GM18499 (cell line): ENCODE data around the gene C10orf105.

Source experiments
- ATAC-seq: cut with Tn5 transposase; IDR thresholded peaks from one replicate; pipeline ENCODE4 v1.9.1; 2021; ENCODE audit warnings: moderate number of reproducible peaks; ENCODE audit not compliant: insufficient read depth, unreplicated experiment

The C10orf105 gene

DNA sequence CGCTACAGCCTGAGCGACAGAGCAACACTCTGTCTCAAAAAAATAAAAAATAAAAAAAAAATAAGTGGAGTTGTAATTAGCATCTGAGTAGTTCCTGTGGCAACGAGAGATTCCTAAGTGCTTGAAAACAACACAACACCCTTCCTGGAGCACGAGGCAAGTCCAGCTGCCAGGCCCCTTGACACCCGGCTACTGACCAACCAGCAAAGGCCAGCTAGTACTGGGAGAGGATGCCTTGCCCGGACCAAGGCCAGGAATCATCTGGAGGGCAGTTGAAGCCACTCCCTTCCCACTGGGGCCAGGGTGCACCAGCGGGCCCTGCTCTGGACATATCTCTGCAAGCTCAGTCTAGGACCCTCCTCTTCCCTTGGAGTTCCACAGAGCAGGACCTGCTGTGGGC lies 536 bp downstream of the C10orf105 start:
- no peak for ATAC-seq

DNA sequence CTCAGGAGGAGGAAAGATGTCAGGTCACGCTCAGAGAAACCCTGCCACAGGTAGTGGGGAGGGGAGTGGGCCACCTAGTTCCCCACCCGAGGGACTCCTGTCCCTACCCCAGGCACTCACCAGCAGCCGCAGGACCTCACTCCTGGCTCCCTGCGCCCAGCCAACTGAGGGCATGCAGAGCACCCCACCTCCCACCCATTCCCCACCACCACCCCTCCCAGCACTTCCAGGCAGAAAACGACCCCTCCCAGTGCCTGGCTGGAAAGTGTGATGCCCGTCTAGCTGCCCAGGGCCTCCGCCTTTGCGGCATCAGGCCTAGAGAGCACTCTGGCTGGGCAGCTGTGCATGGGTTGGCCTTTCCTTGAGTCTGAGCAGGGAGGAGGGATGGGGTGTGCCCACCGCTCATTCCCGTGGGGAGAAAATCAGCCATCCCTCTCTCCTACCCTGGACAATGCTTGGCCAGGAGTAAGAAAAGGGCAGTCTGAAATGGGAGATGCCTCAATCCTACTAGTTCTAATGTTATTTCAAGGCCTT lies 1.3 kb downstream of the C10orf105 start:
- no peak for ATAC-seq

DNA sequence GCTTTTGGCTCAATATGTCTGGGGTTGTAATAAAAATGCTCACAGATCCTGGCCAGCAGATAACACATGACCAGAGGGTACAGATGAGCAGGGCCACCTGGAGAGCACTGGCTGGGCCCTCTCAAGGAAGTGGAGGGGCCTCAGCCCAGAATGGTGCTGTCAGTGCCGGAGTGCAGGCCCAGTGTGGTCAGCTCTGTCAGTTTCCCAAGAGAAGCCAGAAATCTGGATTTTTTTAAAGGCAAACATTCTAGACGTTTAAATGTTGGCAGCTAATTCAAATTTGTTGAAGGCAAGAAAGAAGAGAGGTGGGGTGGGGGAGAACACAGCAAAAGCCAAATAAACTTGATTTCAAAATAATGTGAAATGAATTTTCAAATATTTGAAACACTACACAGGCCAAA lies 2.0 kb downstream of the C10orf105 start:
- ATAC-seq, result no peak

DNA sequence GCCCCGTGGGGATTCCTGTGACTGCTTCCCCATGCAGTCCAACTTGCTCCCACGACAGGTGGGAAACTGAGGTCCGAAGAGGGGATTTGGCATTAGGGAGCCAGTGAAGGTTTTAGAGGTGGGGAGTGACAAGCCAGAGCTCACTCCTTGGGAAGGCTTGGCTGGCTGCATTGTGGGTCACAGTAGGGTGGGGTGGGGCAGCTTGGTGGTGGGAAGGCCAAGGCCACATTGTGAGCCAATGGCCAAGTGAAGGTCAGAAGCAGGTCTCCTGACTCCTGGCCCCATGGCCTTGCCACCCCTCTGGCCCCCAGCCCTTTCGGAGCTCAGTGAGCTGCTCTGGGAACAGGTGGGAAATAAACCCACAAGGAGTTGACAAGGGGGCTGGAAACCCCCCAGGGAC lies 2.5 kb downstream of the C10orf105 start:
- no peak for ATAC-seq

DNA sequence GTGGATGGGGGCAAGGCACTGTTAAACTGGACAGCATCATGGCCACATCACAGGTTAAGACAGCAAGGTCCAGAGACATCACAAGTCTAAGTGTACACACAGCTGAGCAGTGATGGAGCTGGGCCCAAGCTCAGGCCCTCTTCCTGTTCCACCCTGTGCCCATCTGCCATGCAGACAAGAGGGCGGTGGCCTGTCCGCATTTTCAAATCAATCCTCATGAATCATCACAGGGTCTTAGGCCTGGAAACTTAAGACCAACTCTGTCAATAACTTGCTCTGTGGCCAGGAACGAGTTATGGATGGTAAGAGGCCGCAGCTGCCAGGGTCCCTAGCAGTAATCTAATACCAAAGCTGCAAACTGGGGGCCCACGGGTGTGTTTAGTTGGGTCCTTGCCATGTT lies 3.2 kb downstream of the C10orf105 start:
- no peak for ATAC-seq

DNA sequence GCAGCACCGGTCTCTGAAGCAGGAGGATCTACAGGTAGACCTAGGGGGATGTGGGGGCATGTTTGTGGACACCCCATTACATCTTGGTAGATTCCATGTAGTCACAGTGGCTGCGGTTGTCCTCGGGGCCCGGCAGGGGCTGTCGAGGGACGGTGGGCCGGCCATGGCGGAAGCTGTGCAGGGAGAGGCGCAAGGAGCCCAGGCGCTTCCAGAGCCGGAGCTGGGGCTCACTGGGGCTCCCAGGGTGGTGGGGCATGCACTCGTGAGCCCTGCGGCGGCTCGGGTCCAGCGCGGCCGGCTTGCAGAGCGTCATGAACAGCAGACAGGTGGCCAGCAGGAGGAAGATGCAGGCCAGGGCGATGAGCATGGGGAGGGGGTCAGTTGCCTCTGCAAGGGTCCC lies 3.7 kb downstream of the C10orf105 start:
- no peak for ATAC-seq

DNA sequence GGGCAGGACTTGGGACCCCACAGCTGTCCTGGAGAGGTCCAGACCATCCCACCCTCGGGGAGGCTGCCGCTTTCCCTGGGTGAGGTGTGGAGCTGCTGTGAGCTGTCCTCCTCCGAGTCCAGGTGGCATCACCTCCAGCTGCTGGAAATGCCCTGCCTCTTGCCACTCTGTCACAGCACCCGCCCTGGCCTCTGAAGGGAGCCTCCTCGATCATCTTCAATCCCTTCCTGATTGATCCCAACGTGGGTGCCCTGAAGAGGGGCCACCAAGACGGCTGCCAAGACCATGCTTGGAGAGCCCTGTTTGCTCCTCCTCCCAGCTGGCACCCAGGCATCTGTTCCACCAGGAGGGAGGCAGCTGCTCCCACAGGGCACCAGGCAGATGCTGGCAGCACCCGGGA lies 4.6 kb downstream of the C10orf105 start:
- ATAC-seq, result no peak

DNA sequence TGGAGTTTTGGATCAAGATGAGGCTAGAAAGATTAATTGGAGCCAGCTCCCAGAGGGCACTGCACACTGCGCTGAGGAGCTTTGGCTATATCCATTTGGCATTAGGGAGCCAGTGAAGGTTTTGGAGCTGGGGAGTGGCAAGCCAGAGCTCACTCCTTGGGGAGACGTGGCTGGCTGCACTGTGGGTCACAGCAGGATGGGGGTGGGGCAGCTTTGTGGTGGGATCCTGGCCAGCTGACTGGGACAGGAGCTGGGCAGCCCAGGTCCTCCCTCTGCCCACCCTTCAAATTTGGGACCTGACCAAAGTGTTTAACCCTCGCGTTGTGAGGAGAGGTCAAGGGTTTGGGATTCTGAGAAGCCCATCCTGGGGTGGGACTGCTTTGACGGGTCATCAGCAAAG lies 5.0 kb downstream of the C10orf105 start:
- no peak for ATAC-seq

DNA sequence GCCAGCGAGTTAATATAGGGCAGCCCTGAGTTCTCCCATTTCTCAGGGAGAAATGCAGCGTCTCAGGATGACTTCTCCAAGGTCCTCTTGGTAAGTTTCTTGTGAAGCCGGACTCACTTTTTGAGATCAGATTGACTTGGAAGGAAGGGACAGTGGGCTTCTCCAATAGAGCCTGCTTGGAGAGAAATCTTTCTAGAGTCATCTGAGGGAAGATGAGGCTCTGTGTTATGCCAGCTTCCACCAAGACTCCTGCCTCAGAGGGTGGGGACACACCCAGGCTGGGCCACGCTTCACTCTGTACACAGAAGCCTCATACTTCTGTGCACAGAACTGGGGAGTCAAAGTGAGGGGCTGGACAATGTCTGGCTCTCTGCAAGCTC lies 5.6 kb downstream of the C10orf105 start:
- ATAC-seq, result no peak

DNA sequence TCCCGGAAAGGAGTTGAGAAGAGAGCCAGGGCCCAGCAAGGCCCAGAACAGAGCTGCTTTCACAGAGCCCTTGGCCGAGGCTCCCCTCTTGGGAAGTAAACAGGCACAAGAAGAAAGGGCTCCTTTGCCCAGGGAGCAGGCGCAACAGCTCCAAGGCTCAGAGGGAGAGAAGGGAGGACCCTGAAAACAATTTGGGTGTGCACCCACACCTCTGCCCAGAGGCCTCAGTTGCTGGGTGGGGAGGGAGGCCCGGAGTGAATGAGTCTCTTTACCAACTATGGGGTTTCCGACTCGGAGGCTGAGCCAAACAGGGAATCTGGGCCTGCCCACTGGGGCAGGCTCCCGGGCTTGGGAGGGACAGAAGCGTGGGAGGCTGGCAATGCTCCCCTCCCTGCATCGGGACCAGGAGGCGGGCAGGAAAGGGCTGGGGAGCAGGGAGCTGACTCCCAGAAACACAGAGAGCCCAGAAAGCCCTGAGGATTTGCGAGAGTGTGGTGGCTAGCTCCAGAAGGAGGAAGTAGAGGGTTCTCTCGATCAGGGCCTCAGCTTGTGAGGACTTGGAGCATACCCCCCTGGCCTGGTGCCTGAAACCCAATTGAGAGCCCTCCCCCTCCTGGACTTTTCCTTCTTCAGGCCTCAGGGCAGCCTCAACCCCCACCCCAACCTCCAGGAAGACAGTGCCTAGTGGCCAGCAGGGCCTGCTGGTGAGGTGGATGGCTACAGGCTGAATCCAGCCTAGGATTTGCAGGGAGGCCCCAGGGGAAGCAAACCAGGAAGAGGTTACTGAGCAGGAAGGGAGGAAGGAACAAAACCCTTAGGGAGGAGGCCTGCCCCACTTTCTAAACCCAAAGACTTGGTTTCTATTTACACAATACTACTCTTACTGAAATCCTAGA lies 6.2 kb downstream of the C10orf105 start:
- ATAC-seq, result no peak

DNA sequence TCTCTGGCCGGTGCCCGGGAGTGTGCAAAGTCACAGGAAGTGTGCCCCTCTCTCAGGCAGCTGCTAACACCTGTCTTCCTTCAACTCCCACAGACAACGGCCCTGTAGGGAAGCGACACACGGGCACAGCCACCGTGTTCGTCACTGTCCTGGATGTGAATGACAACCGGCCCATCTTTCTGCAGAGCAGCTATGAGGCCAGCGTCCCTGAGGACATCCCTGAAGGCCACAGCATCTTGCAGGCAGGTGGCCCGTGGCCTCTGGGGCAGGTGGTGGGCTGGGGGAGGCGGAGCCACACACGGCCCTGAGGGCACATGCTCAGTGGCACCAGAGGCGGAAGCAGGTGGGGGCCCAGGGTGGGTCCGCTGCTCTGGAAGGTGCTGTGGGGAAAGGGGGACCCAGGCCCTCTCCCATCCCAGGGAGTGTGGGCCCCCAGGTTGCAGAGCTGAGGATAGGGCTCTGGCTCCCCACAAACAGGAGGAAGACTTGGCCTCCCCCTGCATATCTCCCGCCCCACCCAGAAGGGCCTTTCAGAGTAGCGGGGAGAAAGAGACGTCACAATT lies 6.9 kb downstream of the C10orf105 start:
- ATAC-seq, result no peak

DNA sequence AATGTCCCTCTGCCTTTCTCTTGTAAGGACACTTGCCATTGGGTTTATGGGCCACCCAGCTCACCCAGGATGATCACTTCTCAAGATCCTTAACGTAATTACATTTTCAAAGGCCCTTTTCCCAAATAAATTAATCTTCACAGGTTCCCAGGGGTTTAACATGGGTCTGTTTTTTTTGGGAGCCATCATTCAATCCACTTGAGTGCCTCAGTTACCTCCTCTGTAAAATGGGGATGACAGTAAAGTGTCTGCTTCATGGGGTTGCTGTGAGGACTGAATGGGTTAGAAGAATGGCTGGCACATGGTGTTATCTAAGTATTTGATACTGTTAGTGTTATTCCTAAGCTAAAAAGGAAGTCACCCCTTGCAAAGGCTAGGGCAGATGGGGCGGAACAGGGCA lies 7.4 kb downstream of the C10orf105 start:
- ATAC-seq, result no peak

DNA sequence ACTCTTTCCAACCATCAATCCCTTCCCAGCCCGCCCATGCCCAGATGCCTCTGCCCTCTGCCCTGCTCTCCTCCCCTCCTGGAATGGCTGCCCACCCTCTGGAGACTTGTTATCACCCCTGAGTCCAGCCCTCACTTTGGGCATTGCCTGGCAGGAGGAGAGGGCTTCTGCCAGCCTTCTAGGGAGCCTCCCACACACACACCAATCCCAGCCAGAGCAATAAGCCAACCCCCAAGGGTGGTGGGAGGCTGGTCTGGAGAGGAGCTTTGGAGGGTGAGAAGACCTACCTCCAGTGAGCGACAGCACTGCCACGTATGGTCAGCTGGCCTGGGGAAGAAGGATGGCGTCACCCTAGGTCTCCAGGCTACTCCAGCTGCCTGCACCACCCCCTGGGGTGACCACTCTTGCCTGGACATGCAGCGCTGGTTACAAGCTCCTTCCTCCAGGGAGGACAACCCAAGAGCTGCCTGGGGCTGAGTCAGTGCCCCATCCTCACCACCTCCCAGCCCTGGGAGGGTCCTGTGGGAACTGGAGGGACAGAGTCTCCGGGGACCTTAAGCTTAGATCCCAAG lies 8.4 kb downstream of the C10orf105 start:
- ATAC-seq, result no peak

DNA sequence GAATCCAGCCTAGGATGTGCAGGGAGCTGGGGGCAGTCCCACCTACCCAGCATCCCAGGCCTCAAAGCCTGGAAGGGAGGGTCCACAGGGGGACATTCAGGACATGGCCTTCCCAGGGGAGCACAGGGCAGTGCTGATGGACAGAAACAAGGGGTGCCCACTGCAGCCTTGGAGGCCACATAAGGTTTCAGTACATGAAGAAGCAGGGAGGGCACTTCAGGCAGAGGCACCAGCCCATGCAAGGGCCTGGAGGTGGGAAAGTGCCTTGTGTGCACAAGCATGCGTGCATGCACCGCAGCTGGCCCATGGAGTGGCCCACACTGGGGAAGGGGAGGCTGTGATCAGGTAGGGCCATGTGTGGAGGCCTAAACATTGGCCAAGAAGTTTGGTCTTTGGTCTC lies 9.1 kb downstream of the C10orf105 start:
- ATAC-seq, result no peak

DNA sequence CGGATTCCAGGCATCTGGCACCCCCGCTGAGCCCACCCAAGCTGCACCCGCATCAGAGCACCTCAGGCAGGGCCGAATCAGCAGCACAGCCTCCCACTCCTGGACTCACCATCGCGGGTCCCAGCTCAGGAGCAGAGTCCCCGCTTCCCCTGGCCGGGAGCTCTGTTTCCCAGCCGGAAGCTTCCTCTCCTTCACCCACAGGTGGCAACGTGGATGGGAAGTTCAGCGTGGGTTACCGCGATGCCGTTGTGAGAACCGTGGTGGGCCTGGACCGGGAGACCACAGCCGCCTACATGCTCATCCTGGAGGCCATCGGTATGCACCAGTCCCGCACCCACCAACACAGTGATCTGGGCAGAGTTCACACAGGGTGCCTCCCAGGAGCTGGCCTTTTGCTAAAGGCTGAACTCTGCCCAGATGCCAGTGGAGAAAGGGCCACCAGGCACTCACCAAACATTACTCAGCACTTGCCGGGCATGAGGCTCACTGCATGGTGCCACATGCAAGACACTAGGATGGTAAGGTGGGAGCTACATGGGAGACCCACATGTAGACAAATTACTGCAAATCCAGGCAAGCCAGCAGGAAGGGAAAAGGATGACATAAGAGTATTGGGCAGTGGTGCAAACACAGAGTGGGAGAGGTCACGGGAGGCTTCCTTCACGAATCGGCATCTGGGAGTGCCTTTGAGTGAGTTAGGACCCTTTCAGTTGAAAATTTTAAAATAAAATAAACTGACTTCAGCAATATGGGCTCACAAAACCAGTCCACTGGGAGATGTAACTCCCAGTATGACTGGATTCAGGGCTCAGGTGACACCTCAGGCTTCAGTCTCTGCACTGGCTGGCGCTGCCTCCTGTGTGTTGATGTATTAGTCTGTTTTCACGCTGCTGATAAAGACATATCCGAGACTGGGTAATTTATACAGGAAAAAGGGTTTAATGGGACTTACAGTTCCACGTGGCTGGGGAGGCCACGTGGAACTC lies 10.4 kb downstream of the C10orf105 start:
- peak; percentile 46 for ATAC-seq

DNA sequence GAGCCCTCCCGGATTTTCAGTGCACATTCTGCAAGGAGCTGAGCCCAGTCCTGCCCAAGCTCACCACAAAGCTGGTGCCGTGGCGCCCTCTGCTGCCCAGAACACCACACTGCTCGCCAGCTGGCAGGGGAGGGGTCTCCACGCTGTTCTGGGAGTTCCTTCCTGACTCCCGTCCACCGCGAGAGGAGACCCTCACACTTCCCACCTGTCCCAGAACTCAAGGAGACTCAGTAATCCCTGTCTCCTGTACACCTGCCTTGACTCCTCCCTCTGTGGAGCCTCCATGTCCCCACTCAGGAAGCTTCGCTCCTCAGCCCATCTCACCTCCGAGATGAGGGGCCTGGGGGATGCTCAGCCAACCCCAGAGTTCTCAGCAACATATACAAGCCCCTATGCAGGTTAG lies 11.3 kb downstream of the C10orf105 start:
- no peak for ATAC-seq

DNA sequence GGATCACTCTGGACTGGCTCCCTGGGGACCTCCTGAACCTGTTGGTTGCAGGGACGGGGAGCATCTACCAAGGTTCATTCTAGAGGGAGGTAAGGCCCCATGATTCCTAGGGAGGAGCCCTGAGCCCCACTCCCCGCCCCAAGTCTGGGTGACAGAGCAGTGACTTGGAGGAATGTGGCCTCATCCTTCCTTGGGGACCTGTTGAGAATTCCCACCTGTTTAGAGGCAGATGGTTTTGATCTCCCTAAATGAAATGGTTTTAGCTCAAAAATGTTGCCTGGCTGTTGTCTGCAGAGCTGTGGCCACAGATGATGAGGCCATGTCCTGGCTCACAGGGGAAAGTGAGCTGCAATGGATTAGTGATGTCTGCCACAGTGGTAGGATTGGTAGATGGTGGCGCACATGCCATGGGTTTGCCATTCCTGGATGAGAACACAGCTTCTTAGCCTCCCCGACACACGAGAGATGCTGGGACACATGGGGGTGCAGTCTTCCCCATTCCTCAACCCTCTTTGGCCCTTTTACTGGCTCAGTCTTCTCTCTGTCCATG lies 12.3 kb downstream of the C10orf105 start:
- no peak for ATAC-seq

DNA sequence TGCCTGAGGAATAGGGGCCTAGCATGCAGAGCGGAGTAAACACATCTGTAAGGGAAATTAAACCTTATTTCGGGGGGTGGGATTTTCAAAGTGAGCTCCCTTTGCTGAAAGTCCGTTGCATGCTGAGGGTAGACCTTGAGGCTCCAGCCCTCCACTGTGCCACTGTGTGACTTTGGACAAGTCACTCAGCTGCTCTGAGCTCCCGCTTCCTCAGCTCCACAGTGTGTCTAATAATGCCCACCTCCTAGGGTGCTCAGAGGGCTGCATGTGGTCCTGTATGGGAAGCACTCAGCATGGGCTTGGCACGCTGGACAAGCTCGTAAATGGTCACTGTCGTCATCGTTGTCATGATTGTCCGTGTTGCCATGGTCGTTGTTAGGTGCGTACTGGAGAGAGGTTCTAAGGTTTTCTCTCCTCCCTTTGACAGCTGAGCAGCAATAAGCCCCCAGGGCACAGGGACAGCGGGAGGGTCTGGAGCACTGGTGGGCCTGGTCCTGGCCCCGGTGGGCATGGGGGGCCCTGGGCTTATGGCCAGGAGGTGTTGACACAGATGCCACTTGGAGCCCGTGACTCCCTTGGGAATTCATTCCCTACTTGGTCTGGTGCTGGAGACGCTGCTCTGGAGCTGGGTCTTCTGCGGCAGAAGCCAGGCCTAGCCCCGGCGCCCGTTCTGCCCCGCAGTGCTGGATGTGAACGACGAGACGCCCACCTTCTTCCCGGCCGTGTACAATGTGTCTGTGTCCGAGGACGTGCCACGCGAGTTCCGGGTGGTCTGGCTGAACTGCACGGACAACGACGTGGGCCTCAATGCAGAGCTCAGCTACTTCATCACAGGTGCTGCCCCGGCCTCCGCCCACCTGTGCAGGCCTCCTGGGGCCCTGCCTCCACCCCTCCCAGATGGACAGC lies 13.1 kb downstream of the C10orf105 start:
- no peak for ATAC-seq

DNA sequence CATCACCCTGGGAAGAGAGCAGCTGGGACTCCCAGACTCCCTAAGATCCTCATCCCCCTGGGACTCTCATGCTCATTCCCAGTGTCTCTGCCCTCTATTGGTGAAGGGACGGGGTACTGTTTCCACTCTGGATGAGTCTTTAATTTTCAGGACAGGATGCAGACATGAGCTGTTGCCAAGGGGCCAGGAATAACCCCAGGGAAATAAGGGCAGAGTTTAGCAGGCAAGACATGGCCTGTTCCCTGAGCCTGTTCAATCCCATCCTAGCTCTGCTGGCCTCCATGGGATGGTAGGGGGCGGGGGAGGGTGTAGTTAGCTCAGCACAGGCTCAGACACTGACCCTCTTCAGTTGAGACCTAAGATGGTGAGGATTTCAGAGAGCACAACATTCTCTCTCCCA lies 14.0 kb downstream of the C10orf105 start:
- ATAC-seq, result no peak
